ENCODE results near the gene ALS2.
"Not testable (repeated sequence)": the region's sequence is repeated elsewhere in the genome, so short reads cannot be mapped to it uniquely, and the experiment has no call there.

ALS2 gene

GRCh38 chr2:201780674-201781493 is at the start of gene ALS2:
Gene ALS2, minus strand, starts transcription at chr2:201780933. Its CDS starts 12,048 bp downstream, at chr2:201768885.
- peak; percentile 94 for DNase-seq

- DNase-seq: no peak
These were observed 47.5 kb upstream of the ALS2 start for GRCh38 chr2:201828220-201828619.

DNA sequence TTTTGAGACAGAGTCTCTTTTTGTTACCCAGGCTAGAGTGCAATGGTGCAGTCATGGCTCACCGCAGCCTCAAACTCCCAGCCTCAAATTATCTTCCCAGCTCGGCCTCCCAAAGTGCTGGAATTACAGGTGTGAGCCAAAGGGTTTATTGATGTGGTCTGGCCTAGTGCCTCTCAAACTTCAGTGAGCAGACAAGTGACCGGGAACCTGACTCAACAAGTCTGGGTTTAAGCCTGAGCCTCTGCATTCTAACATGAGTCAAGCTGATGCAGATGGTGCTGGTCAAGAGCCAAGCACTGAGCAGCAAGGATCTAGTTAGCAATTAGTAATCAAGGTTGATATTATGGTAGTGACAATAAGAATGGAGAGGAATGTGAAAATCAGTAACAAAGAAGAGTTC is 46.9 kb upstream of the ALS2 start:
- no peak for DNase-seq

GRCh38 chr2:201824212-201824611 is 43.5 kb upstream of the ALS2 start:
- no peak for DNase-seq

- no peak for DNase-seq
These were observed 40.3 kb upstream of the ALS2 start for GRCh38 chr2:201821080-201821479.

DNA sequence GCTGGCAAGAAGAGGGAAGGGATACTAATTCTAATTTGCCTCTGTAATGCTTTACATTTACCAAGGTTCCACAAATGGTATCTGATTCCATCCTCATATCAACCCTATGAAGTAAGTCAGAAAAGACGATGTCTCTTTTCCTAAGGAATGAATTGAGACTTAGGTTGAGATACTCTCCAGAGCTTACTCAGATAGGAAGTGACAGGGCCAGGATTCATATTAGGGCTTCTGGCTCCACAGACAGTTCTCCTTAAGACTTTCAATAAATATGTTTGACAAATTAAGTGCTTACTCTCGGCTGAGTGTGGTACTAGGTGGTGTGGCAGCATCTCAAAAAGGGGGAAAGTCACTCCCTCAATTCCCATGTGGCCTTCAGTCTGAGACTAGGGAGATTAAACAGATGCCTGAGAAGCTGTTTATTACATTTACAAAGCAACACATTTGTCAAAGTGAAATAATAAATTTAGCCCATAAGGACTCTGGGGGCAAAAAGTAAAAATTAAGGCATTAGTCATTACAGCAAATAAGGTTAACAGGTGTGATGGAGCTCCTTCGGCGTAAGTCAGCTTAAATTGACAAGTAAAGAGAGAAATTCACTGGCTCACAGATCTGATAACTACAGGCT is 39.8 kb upstream of the ALS2 start:
- no peak for DNase-seq

GRCh38 chr2:201816657-201817575 is 36.2 kb upstream of the ALS2 start:
- no peak for DNase-seq

DNA sequence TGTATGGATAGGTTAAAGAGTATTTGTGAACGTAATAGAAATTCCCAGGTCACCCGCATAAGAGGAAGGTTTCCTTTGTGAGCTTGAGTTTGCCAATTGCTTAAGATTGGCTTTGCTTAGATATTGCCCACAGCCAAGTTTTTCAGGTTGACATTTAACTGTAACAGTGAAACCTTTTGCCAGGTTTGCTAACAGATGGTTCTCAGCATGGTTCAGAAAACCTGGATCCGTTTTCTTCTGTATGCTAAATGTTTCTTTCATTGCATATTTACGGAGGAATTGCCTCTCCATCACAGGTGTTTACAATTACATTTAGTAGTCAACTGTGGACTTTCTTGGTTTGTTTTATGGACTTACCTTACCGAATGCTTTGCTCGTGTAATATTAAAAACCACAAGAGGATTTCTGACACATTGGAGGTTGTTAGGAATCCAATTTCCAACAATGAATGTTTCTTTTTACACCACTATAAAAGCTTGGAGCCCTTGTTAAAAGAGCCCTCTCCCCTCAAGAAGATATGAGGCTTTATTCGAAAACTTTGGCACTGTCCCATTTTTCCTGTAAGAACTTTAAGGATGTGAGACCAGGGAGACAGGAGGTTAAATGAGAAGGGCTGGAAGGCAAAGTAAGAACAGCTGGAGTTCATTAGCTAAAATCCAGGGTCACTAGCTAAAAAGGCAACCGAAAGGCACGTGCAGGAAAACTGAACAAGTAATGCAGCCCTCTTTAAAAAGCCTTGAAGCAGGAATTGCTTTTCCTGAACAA is 33.4 kb upstream of the ALS2 start:
- DNase-seq: no peak

GRCh38 chr2:201810604-201811003 is 29.9 kb upstream of the ALS2 start:
- not testable (repeated sequence) for DNase-seq

DNA sequence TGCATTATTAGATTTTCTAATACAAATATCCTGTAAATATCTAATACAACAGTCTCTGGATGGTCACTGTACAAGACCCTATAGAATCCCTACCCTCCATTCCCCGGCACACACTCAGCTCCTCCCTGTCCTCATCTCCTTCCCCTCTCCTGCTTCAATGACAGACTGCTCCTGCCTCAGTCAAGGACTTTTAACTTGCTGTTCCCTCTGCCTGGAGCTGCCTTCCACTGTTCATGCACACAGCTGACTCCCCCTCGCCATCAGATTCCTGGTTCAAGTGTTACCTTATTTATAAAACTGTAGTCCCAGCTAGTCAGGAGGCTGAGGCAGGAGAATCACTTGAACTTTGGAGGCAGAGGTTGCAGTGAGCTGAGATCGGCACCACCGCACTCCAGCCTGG is 28.9 kb upstream of the ALS2 start:
- DNase-seq: no peak

GRCh38 chr2:201808027-201808426 is 27.3 kb upstream of the ALS2 start:
- no peak for DNase-seq

DNA sequence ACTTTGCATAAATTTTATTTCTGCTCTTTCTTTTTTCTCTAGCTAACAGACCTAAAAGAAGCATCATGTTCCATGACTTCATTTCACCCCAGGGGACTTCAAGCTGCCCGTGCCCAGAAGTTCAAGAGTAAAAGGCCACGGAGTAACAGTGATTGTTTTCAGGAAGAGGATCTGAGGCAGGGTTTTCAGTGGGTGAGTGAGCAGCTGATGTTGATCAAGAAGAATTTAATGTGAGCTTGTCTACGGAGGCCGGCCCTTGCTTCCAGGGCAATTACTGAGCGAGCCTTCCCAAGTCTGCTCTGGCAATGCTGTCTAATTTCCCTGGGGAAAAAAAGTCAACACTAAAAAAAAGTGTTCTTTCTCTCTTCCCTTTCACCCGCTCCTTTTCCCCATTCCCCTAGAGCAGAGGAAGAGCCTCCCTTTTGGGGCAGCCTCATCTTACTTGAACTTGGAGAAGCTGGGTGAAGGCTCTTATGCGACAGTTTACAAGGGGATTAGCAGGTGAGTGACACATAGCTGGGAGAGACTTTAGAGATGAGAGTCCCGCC is 26.8 kb upstream of the ALS2 start:
- DNase-seq: no peak

DNA sequence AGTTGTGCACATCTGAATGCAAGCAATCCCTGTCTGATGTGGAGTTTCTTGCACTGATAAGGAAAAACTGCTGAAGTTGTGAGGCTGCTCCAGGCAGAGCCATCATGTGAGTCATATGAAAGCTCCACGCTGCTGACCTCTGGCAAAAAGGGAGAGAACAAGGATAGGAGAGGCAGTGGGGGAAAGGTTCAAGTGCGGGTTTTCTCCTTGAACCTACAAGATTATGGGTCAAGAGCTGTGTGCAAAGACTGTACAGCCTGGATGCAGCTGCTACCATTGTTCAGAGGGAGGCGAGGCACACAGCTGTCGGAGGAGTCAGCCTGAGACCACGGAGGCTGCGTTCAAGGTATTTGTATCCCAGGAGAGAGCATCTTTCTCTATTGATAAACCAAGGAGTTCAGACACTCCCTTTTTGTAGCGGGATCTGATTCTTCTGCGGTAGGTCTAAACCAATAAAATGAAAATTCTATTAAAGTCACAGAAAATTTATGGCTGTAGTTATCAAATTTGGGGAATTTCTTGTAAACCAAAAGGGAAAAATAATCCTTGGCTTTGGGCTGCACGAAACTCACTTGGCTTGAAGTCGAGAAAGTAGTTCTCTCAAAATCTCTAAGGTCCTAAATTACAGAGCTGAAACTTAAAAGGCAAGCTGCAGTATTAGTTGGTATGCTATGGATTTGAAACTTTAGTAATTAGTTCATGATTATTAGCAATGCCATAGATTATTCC is 25.9 kb upstream of the ALS2 start, which contains the start of gene CDK15:
Gene CDK15 (plus strand): TSS at position 96 of the 729 bp plus-strand sequence. CDS start 128 bp downstream, at position 224.
- DNase-seq: no peak

DNA sequence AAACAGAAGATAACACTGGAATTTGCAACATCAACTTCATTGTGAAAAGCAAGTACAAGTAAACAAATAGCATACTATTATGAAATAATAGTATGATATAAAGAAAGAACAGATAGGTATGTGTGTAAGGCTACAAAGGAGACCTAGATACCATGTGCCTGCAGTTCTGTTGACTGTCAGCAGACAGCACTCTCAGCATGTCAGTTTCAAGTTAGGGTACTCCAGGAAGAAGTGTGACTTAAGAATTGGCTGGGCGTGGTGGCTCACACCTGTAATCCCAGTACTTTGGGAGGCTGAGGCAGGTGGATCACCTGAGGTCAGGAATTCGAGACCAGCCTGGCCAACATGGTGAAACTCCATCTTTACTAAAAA is 18.2 kb upstream of the ALS2 start:
- not testable (repeated sequence) for DNase-seq

- no peak for DNase-seq
These were observed 17.6 kb upstream of the ALS2 start for GRCh38 chr2:201798252-201798913.

- DNase-seq: no peak
These were observed 16.6 kb upstream of the ALS2 start for GRCh38 chr2:201797175-201797840.

- DNase-seq: no peak
These were observed 15.7 kb upstream of the ALS2 start for GRCh38 chr2:201796478-201796865.

GRCh38 chr2:201795607-201796477 is 15.1 kb upstream of the ALS2 start:
- peak; percentile 15 for DNase-seq

- DNase-seq: no peak
These were observed 13.6 kb upstream of the ALS2 start for GRCh38 chr2:201794294-201794693.
